Measurements from ENCODE around the gene KDM5B.

KDM5B gene

GRCh38 chr1:202680586-202681352, 127.5 kb downstream of the KDM5B start:
- DNase-seq (ENCODE audit: low read depth), result peak; percentile 8
- no peak for TF ChIP-seq CTCF (IDR thresholded peaks at IDR 0.05; ENCODE audit: insufficient read depth, low read depth, low read length, missing control alignments)
- no peak overlapping the region for H3K4me3 ChIP-seq (ENCODE audit: low read length)

- no peak for TF ChIP-seq CTCF (IDR thresholded peaks at IDR 0.05; ENCODE audit: insufficient read depth, low read depth, low read length, missing control alignments)
- H3K4me3 ChIP-seq (ENCODE audit: low read length), result no peak overlapping the region
- no peak for DNase-seq (ENCODE audit: low read depth)
Observed at GRCh38 chr1:202679406-202680177, 128.6 kb downstream of the KDM5B start.

- H3K4me3 ChIP-seq (ENCODE audit: low read length), result no peak overlapping the region
- no peak for DNase-seq (ENCODE audit: low read depth)
- no peak for TF ChIP-seq CTCF (IDR thresholded peaks at IDR 0.05; ENCODE audit: insufficient read depth, low read depth, low read length, missing control alignments)
Observed at GRCh38 chr1:202677433-202677832, 130.8 kb downstream of the KDM5B start.
